ENCODE results near the gene APBA3.

APBA3 gene

GRCh38 chr19:3712663-3713611, 48.6 kb downstream of the APBA3 start:
- no peak for DNase-seq

DNA sequence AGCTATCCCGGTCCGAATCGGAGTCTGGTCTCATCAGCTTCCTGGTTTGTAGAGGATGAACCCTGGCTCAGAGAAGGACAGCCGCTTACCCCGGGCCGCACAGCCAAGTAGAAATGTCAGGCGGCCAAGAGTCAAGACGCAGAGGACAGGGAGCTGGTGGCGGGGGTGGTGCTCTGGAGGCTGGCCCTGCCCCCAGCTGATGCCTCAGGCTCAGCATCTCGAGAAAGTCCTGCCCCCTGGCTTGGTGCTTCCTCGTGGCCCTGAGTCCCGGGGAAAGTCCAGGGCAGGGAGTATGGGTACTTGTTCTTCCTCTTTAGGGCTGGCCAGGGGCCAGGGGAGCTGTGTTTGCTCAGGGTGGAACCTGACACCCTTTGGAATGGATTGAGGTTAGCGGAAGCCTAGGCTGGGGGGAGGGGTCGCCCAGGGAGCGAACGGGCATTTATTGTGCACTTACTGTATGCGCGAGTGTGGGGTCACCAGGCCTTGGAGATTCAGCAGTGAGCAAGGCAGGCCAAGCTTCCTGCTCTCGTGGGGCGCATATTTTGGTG, 51.2 kb downstream of the APBA3 start:
- peak; percentile 55 for DNase-seq

DNA sequence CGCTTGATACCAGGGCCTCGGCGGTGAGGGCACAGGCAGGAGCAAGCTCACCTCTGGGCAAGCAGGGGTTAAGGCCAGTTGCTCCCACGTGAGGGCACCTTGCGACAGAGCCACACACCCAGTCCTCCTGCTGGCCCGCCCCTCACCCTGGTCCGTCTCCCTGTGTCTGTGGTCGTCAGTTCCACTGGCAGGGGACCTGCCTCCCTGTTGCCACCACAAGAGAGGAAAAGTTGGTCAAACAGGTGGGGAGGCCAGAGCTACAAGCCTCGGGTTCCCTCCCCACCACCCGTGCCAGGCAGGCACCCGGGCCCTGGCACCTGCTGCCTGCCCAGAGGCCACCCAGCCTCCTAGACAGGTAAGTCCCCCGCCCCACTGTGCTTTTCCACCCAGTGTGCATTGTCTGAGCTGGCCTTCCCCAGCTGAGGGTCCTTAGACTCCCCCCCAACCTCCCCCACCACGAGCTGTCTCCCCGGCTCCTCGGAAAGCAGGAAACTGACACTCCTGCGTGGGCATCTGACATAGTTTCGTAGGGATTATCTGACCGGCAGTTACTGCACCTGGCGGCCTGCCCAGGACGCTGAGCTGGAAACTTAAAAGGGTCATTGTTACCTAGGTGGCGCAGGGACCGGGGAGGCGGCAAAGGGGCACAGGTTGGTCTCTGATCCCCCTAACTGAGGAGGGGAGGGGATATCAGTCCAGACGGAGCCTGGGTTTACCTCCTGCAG, 53.1 kb downstream of the APBA3 start, which contains the start of gene TJP3:
Gene TJP3 (plus strand): TSS at position 178 of the 725 bp plus-strand sequence. CDS start 20,049 bp downstream, outside the sequence.
- peak; percentile 5 for DNase-seq

DNA sequence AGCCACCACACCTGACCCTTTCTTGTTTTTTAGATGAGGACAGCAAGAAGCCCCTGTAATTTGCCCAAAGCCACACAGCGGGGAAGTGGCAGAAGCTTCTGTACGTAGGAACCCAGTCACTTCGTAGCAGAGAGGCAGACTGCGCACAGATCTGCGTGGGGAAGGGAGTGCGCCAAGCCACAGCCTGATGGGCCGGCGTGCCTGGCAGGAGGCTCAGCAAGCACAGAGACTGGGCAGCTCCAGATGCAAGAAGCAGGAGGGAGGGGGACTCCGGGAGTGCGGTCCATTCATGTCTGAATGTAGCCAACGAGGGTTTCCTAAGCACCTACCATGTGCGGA, 53.7 kb downstream of the APBA3 start:
- DNase-seq = no peak

- no peak for DNase-seq
Observed at GRCh38 chr19:3701200-3701599, 60.3 kb downstream of the APBA3 start.

Measured in NCI-H774 (cell line).